NCI-H1105 treated with DMSO at 0.1 percent for 48 hours (cell line): Measurements from ENCODE around the gene CDC27.
"Not testable (repeated sequence)": the region's sequence is repeated elsewhere in the genome, so short reads cannot be mapped to it uniquely, and the experiment has no call there.

ENCODE experiments used
- DNase-seq: peaks from one replicate; lab custom pipeline; 2025; lab: John Stamatoyannopoulos, UW

Gene CDC27

DNA sequence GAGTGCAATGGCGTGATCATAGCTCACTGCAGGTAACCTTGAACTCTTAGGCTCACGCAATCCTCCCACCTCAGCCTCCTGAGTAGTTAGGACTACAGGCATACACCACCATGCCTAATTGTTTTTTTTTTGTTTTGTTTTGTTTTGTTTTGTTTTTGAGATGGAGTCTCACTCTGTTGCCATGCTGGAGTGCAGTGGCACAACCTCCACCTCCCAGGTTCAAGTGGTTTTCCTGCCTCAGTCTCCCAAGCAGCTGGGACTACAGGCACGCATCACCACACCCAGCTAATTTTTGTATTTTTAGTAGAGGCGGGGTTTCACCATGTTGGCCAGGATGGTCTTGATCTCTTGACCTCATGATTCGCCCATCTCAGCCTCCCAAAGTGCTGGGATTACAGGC lies 54.7 kb downstream of the CDC27 start:
- DNase-seq, result not testable (repeated sequence)

DNA sequence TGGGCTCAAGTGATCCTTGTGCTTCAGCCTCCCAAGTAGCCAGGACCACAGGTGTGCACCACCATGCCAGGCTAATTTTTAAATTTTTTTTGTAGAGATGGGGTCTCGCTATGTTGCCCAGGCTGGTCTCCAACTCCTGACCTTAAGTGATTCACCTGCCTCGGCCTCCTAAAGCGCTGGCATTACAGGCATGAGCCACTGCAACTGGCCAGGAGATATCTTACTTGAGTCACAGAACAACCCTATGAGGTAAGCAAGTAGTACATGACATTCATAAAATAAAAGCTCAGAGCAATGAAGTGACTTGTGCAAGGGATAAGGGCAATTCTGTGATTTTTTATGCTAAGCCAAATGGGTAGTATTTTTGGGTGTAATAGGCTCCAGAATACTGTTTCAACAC lies 57.3 kb downstream of the CDC27 start:
- DNase-seq, result no peak

DNA sequence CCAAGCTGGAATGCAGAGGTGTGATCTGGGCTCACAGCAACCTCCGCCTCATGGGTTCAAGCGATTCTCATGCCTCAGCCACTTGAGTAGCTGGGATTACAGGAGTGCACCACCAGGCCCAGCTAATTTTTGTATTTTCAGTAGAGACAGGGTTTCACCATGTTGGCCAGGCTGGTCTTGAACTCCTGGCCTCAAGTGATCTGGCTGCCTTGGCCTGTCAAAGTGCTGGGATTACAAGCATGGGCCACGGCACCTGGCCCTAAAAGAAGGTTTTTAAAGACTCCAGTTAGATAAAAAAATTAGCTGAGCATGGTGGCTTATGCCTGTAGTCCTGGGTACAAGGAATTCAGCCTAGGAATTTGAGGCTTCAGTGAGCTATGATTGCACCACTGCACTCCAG lies 62.3 kb downstream of the CDC27 start:
- not testable (repeated sequence) for DNase-seq

DNA sequence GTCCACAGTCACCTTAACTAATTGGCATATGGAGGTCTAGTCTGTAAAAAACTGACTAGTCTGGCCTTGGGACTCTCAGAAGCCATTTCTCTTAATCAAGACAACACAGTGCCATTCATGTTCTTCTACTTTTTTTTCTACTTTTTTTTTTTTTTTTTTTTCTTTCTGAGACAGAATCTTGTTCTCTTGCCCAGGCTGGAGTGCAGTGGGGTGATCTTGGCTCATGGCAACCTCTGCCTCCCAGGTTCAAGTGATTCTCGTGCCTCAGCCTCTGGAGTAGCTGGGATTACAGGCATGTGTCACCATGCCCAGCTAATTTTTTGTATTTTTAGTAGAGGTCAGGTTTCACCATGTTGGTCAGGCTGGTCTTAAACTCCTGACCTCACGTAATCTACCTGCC lies 65.8 kb downstream of the CDC27 start:
- DNase-seq, result not testable (repeated sequence)

DNA sequence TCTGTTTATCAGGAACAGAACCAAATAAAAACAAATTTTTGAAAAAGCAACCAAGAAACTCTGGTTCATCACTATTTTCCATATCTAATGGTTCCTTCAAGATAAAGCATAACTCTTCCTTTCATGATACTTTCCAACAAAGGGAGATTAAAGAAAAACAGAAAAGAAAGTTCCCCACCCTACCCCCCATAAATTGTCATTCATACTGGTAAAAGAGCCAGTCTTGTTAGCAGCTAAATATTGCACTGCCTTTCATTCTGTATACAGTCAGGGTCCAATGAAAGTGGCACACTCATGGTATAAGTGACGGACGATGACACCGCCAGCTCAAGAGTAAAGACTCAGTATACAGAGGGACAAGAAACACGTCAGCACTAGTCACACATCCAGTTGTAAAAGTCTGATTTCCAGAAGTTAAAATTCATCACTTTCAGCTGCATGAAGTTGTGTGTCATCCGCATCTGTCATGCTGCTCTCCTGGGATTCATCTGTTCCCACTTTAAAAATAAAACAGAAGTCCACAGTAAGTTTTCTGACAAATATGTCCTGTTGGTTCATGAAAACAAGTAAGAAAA lies 68.5 kb downstream of the CDC27 start:
- no peak for DNase-seq

DNA sequence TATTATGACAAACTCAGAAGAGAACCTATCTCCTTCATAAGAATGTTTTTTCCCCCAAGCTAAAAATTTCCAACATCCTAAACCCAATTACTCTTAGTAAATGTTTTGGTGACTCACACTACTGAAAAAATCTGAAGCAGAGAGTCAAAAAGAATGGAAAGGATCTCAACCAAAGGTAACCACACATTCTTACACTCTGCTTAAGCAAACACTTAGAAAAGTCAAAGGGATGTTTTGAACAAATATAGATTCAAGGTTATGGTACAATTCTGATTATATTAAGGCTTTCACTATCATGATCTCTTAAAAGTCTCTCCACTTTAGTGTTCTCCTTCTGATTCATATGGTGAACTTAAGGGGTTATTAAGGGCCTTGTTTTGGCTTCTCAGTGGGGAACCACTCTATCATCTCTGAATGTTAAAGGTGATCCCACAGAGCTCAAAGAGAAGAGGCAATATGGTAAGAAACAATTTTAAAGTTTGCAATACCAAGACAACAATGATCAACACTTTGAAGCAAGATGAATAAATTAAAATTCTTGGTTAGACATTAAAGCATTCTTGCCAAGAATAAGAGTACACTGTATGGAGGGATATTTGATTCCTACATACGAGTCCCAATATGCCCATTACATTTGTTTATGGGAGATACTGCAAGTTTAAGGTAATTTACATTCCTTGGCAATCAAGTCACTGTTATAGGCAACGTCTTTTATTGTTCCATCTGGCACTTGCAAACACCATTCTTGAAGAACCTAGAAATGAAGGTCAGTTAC lies 69.2 kb downstream of the CDC27 start:
- DNase-seq, result no peak

DNA sequence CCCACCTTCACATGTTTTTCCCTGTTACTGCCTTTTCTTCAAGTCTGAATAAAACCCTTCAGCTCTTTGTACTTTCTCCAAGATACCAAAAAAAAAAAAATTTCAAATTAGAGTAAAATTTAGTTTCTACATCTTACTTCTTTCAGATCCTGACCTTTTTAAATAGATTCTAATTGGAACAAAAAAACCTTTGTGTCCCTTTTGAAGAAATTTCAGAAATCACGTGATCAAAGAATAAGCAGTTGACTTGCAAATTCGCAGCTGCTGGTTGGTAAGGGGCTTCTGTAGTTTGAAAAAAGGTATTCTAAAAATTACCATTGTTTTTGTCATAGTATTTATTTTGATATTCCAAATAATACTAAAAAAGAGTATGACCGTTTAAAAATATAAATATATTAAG lies 71.7 kb downstream of the CDC27 start:
- DNase-seq, result no peak

DNA sequence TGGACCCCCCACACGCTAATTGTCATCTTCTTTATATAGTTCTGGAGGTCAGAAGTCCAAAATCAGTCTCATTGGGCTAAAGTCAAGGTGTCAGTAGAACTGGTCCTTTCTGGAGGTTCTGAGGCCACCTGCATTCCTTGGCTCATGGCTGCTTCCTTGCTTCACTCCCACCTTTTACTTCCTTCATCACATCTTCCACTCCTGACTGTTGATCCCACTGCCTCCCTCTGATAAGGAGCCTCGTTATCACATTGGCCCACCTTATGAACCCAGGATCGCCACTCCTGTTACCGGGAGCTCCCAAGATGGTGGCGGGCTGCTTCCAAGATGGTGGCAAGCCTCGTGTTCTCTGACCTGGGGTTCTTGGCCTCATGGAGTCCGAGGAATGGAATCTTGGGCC lies 83.0 kb downstream of the CDC27 start:
- no peak for DNase-seq

DNA sequence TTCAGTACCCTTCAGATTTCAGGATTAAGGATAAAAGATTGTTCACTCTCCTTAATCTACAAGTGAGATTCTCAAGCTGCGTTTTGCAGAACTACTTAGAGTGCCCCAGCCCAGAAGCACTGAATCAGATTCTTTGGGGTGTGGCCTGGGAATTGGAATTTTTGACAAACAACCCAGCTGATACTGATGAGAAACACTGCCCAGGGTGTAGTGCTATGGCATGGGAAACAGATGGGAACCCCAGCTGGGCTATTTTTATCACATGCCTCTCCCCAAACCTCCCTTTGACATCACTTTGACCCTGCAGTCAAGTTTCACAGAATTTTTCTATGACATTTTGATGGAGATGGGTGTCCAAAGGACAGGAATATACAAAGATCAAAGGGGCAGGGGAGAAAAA lies 83.8 kb downstream of the CDC27 start:
- DNase-seq, result not testable (repeated sequence)

DNA sequence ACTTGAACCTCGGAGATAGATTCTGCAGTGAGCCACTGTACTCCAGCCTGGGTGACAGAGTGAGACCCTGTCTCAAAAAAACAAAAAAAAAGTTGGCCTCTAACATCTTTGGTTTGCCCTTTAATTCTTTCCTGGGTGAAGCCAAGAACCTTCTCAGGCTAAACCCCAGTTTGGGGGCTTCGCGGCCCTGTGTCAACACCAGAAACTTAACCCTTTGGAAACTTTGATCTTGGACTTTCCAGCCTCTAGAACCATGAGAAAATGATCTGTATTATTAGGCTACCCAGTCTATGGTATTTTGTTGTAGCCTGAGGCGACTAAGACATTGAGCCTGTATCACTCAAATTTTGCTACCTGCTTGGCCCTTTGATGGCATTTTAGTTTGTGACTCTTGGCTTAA lies 86.2 kb downstream of the CDC27 start:
- DNase-seq, result no peak

DNA sequence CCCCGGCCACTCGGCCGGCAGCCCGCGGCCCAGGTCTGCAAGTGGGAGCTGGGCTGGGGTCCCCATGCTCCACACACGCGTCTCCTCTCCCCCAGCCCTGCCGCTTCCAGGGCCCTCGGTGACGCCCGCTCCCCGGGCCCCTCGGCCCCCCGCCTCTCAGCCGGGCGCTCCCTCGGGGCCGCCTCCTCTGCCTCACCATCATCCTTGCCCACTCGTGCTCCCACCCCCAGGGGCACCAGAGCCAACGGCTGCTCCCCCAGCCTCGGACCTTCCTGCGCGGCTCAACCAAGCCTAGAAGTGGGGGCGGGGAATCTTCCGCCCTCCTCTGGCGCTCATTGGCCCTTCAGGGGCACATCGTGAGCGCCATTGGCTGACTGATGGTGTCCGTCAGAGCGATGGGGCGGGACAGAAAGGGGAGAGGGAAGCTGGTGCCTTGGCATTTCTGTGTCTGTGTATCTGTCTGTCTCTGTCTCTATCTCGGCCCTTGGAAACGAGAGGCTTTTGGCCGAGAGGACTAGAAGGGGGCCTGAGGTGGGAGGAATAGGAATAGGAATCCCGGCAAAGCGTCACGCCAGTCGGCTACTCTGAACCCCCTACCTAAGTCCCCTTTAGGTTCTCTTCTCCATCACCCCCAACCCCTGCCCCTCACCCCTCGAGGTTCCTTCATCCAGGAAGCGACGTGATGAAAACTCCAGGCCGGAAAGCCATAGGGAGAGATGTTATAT lies 88.9 kb downstream of the CDC27 start:
- DNase-seq, result peak; percentile 81

DNA sequence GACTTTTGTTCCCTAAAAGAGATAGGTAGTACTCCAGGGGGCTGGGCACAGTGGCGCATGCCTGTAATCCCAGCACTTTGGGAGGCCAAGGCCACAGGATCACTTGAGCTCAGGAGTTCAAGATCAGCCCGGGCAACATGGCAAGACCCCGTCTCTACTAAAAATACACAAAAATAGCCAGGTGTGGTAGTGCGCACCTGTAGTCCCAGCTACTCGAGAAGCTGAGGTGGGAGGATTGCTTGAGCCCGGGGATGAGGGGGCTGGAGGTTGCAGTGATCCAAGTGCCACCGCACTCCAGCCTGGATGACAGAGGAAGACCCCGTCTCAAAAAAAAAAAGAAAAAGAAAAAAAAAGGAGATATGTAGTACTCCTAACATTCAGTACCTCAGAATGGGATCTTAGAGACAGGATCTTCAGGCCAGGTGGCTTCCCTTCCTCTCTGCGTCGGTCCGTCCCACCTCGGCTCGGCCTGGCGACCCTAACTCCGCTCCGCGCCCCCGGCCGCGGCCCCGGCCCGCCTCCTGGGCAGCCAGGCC lies 89.6 kb downstream of the CDC27 start:
- DNase-seq, result no peak

DNA sequence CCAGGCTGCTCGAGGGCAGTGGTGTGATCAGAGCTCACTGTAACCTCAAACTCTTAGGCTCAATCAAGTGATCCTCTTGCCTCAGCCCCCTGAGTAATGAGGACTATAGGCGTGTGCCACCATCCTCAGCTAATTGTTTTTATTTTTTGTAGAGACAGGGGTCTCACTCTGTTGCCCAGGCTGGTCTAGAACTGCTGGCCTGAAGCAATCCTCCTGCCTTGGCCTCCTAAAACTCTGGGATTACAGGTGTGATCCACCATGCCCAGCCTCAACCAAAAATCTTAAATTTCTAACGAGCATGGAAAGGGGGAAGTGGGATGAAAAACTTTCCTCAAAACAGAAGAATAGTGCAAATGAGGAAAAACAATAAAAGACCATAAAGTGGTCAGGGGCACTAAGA lies 92.8 kb downstream of the CDC27 start:
- no peak for DNase-seq

DNA sequence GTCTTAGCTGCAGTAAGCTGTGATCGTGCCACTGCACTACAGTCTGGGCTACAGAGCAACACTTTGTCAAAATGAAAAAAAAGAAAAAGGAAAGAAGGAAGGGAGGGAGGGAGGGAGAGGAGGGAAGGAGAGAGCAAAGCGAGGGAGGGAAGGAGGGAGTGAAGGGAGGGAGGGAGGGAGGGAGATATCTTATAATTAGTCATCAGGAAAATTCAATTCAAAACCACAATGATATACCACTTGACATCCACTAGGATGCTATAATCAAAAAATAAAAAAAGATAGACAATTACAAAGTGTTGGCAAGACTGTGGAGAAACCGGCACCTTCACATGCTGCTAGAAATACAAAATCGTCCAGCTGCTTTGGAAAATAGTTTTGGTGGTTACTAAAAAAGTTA lies 93.8 kb downstream of the CDC27 start:
- no peak for DNase-seq

DNA sequence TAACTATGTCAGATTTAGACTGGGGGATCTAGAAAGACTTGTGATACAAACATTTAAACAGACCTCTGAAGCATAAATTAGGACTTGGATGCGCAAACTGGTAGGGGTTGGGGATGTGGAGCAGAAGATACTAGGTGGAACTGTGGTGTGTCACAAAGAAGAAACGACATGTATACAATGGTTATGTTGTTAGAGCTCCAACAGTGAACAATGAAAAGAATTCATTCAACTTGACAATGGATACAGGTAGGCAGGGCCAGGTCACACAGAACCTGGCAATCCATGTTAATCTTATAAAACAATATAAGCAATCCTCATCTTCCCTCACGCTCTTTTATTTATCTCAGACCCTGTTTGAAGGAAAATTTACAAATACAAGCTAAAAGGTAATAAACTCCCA lies 102.0 kb downstream of the CDC27 start:
- no peak for DNase-seq

DNA sequence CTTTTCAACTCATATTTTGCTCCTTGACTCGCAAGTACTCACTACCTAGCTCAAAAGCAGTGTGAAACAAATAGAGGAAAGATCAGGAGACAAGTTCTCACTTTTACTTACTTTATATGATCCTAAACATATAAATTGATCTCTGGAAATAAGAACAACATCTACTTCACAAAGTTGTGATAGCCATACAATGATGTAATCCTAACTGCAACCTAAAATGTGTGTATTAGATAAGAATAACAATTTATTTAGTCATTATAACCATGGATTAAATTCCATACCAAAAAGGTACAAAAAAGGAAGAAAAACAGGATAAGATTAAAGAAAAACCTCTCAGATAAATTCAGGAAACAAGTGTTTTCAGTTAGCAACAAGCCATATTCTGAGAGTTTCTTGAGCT lies 103.4 kb downstream of the CDC27 start:
- no peak for DNase-seq

DNA sequence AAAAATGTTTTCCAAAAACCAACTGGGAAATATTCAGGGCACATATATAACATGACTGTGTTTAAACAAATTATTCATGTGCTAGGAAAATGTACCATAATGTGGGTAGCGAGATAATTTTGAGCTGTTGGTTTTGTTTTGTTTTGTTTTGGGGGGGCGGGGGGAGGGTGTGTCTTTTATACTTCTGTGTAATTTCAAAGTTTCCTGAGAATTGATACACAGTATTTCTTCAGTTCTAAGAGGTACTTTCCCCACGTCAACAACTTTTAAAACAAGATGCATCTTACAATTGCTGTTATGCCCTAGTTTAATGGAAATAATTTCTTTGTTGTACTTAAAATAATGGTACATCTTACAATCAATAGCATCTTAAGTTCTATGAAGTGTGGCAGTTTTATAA lies 110.3 kb downstream of the CDC27 start:
- DNase-seq, result no peak

DNA sequence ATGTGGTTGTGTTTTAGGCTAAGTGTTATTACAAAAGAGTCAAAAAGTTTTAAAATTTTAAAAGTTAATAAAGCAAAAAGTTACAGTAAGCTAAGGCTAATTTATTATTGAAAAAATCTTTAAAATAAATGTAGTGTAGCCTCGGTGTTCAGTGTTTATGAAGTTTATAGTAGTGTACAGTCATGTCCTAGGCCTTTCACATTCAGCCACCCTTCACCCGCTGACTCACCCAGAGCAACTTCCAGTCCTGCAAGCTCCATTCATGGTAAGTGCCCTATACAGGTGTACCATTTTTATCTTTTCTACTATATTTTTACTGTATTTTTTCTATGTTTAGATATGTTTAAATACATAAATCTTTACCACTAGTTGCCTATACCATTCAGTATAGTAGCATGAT lies 111.5 kb downstream of the CDC27 start:
- DNase-seq, result no peak

DNA sequence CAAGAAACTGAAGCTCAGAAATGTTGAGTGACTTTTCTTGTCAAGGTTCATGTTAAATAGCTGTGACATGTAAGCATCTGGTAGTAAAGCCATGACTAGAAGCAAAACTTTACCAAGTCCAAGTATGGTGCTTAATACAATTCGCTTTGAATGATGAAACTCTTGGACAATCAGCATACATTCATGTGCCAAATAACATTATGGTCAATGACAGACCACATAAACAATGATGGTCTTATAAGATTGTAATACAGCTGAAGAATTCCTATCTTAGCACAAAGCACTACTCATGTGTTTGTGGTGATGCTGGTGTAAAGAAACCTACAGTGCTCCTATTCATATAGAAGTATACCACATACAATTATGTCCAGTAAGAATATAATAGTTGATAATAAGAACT lies 112.9 kb downstream of the CDC27 start:
- DNase-seq, result no peak

DNA sequence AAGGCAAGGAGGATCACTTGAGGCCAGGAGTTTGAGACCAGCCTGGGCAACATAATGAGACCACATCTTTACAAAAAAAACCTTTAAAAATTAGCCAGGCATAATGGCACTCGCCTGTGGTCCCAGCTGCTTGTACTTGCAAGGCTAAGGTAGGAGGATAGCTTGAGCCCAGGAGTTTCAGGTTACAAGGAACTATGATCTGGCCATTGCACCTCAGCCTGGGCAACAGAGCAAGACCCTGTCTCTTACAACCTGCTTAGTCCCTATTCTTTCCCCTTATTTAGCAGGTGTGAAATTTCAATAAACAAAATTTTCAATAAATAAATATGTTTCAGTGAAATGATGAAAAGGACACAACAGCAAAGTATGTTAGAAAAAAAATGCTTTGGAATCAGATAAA lies 114.7 kb downstream of the CDC27 start:
- not testable (repeated sequence) for DNase-seq

DNA sequence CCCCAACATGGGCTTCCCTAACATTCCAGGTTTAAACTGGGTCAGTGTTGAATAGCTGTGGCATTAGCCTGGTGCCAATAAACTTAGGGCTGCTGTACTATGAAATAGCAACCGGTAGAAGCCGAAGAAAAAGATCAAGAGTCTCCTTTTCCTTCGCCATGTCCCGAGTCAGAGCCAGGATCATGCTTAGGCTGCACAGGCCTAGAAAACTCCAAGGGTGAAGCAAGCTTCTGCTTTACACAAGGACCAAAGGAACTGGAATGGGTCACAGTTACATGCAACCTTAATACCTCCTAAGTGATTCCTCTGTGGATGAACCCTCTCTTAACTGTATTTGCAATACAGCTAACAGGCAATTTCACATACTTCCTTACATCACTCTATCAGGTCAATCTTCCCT lies 115.5 kb downstream of the CDC27 start:
- not testable (repeated sequence) for DNase-seq

DNA sequence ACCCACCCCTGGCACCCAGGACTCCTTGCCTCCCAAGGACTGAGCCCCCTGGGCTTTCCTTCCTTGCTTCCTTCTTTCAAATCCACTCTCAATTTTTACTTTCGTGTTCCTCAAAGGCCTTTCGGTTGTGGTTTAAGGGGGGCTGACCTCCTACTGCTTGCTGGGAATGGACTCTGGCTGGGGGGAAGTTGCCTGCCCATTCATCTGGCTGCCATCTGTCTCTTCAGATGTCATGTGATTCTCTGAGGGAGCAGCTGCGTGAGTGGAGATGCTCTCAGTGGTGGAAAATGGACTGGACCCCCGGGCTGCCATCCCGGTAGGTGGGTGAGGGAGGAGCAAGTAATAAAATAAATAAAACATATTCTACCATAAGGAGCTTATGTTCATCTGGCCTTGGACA lies 116.2 kb downstream of the CDC27 start:
- DNase-seq, result no peak

DNA sequence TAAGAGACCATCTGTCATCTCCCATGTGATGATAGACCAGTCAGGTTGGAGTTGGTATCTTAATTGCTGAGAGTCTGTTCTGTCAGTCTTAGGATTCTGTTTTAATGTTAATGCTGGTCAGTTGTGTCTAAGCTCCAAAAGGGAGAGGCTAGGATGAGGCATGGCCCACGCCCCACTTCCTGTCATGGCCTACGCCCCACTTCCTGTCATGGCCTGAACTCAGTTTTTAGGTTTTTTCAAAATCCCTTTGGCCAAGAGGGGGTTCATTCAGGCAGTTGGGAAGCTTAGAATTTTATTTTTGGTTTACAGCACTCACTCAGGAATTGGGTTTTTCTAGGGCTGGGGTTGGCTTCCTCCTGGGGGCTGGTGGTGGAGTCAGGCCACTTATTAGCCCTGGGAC lies 117.9 kb downstream of the CDC27 start:
- DNase-seq, result not testable (repeated sequence)
